K562 (cell line): ENCODE data around the gene GPR4. TPM values are rescaled to one million over a fixed set of nuclear protein-coding genes. Genes with fewer than 3 reads are reported as not detected.

Experiments used
- ARID3A ChIP-seq: IDR thresholded peaks from 2 replicates; pipeline ENCODE4 v1.6.1; 2012; ENCODE audit warnings: low read depth, low read length, improper control_type of control experiment, borderline replicate concordance
- CBX2 ChIP-seq: fragments of 200-600 bp; sonication (generic); IDR thresholded peaks from one replicate; pipeline ENCODE4 v1.6.1; 2012; ENCODE audit warnings: mild to moderate bottlenecking, low read length, inconsistent platforms; ENCODE audit not compliant: insufficient read depth, poor library complexity, severe bottlenecking
- CEBPG ChIP-seq, 3 experiments: fragments of 200-800 bp in 1 of 3; sonication (Bioruptor generic) in 1 of 3; sonication (generic) in 1 of 3; formaldehyde crosslinking in 1 of 3; IDR thresholded peaks in 2 of 3; conservative IDR thresholded peaks in 1 of 3; 2 replicates each; pipeline versions ENCODE4 v1.6.1 to v1.8.0; 2016 to 2022; ENCODE audit warnings: missing compliant biosample characterization in 2 of 3, missing genetic modification characterization in 2 of 3, mild to moderate bottlenecking in 1 of 3, missing genetic modification reagents in 1 of 3
- CREBBP ChIP-seq: IDR thresholded peaks from one replicate; pipeline ENCODE4 v1.6.1; 2012; ENCODE audit warnings: low read depth, mild to moderate bottlenecking, control low read depth, inconsistent platforms, low read length
- CUX1 ChIP-seq: fragments of 200-800 bp; sonication (Bioruptor generic); IDR thresholded peaks from 2 replicates; pipeline ENCODE4 v1.6.1; 2016; ENCODE audit warnings: missing genetic modification characterization, missing compliant biosample characterization
- FOXK1 ChIP-seq: sonication (generic); formaldehyde crosslinking; IDR thresholded peaks from 2 replicates; pipeline ENCODE4 v1.8.0; 2022; ENCODE audit warnings: missing genetic modification reagents, mild to moderate bottlenecking, borderline replicate concordance
- GABPA ChIP-seq: fragments of 200-800 bp; sonication (Bioruptor generic); conservative IDR thresholded peaks from 2 replicates; pipeline ENCODE4 v1.6.1; 2016; ENCODE audit warnings: low read depth, missing genetic modification characterization, missing compliant biosample characterization
- GATA2 ChIP-seq: sonication (generic); formaldehyde crosslinking; IDR thresholded peaks from 2 replicates; pipeline ENCODE4 v1.4.0; 2020; ENCODE audit warnings: mild to moderate bottlenecking, missing genetic modification reagents
- IFI16 ChIP-seq: fragments of 250-450 bp; sonication (Bioruptor Pico); IDR thresholded peaks from 2 replicates; pipeline ENCODE4 v2.1.2; 2022; ENCODE audit warnings: mild to moderate bottlenecking, inconsistent platforms
- MTA3 ChIP-seq: fragments of 450-650 bp; formaldehyde crosslinking; IDR thresholded peaks from 2 replicates; pipeline ENCODE4 v1.6.1; 2017; ENCODE audit warnings: mild to moderate bottlenecking, borderline replicate concordance
- NFE2L1 ChIP-seq: fragments of 450-650 bp; IDR thresholded peaks from 2 replicates; pipeline ENCODE4 v1.6.1; 2016; ENCODE audit warnings: missing genetic modification characterization, low read depth, mild to moderate bottlenecking, missing compliant biosample characterization, moderate library complexity, borderline replicate concordance
- NR0B1 ChIP-seq: fragments of 450-650 bp; IDR thresholded peaks from one replicate; pipeline ENCODE4 v1.6.1; 2018; ENCODE audit warnings: mild to moderate bottlenecking, moderate library complexity; ENCODE audit not compliant: partially characterized antibody
- NR2F6 ChIP-seq: fragments of 450-650 bp; formaldehyde crosslinking; IDR thresholded peaks from 2 replicates; pipeline ENCODE4 v1.4.0; 2020; ENCODE audit warnings: mild to moderate bottlenecking
- POLR3G ChIP-seq: IDR thresholded peaks from 2 replicates; pipeline ENCODE4 v1.6.1; 2011; ENCODE audit not compliant: insufficient read length, insufficient replicate concordance; ENCODE audit errors: extremely low read depth
- TAF1 ChIP-seq: IDR thresholded peaks from 2 replicates; pipeline ENCODE4 v1.6.1; 2011; ENCODE audit warnings: mild to moderate bottlenecking, low read length, moderate library complexity; ENCODE audit not compliant: insufficient read depth, control insufficient read depth, severe bottlenecking; ENCODE audit errors: extremely low read depth
- TSC22D4 ChIP-seq: fragments of 450-650 bp; IDR thresholded peaks from 2 replicates; pipeline ENCODE4 v1.6.1; 2016; ENCODE audit warnings: missing genetic modification characterization, missing biosample characterization, control low read depth
- ZNF197 ChIP-seq: fragments of 200-800 bp; sonication (Bioruptor generic); IDR thresholded peaks from 2 replicates; pipeline ENCODE4 v1.6.1; 2016; ENCODE audit warnings: low read depth, missing genetic modification characterization, missing compliant biosample characterization
- ZNF263 ChIP-seq: sonication (generic); formaldehyde crosslinking; IDR thresholded peaks from 2 replicates; pipeline ENCODE4 v1.8.0; 2022; ENCODE audit warnings: mild to moderate bottlenecking, missing genetic modification reagents, borderline replicate concordance
- polyA plus RNA-seq, 8 experiments: library from polyadenylated mRNA; depleted of rRNA in 4 of 8; stranded (reverse) in 5 of 8; unstranded in 3 of 8; fragments of >200 nt; fragmentation: Nextera tagmentation in 2 of 8; fragmentation: Illumina TruSeq in 1 of 8; extraction: Ambion mirVana in 2 of 8; extraction: Trizol in 1 of 8; gene quantifications; 2 replicates each; pipeline versions ENCODE4 v1.2.1 to v1.2.3, GENCODE V29; 2011 to 2014; ENCODE audit warnings: inconsistent platforms in 1 of 8, missing spikeins in 1 of 8
- total RNA-seq, 7 experiments: library from RNA; depleted of rRNA in 6 of 7; stranded (reverse); fragments of >200 nt in 6 of 7; fragmentation: Illumina TruSeq in 2 of 7; extraction: Trizol in 2 of 7; gene quantifications; 2 replicates each; pipeline versions ENCODE4 v1.2.1 to v1.2.3, GENCODE V29; 2011 to 2021; ENCODE audit warnings: low replicate concordance in 1 of 7

Gene GPR4
- total and polyA plus RNA-seq, 9 of the 15 experiments (the other 6 are each of a cell fraction or from before 2014, with no cell fraction given) = 0.03 to 0.09 (median 0.04) TPM; not detected in 5

- TF ChIP-seq CUX1 (CRISPR knock-in tag) (no peak), CBX2 (no peak), ZNF263 (no peak), ARID3A (peak; percentile 50; the same call in 1 of the 2 replicates), CREBBP (no peak), TAF1 (no peak), IFI16 (CRISPR knock-in tag) (no peak), NFE2L1 (tag) (no peak), GABPA (tag) (no peak), FOXK1 (CRISPR knock-in tag) (no peak), NR2F6 (no peak), NR0B1 (no peak), CEBPG (CRISPR knock-in tag; IDR thresholded peaks at IDR 0.05) (no peak), CEBPG (tag; conservative IDR thresholded peaks at IDR 0.05 in 1 of 2, IDR thresholded peaks at IDR 0.05 in 1 of 2) (no peak), MTA3 (no peak), TSC22D4 (tag) (no peak), POLR3G (no peak), GATA2 (CRISPR knock-in tag) (no peak), ZNF197 (CRISPR knock-in tag) (no peak)
Observed at GRCh38 chr19:45558399-45558878, 43.6 kb downstream of the GPR4 start (continued).
